ENCODE data around the gene TMTC2. TPM values are rescaled to one million over a fixed set of nuclear protein-coding genes. Genes with fewer than 3 reads are reported as not detected.

Gene TMTC2
- total RNA-seq, 2 experiments from 2014 or later, result 5.1 to 6.0 TPM

DNA sequence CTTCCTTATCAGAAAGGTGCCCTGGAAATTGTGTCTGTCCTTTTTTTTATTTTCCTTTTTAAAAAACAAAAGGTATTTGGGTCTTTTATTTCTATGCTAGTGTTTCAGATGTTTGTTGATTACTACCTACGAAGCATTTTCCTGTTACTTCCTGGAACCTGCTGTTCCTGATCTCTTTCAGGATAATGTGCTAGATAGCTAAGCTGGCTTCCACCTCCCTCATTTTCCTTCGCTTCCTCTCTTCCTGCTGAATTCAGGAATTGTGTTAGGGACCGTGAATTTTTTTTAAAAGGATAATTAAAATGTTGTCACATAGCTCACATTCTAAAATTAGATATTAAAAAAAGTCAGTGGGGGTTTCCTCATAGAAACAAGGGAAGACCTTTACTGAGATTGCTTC lies 27.7 kb downstream of the TMTC2 start:
- H3K36me3 Mint-ChIP-seq (ENCODE audit: low read depth), result peaks cover 7% of the 10 kb centered on the region
- peaks cover 2% of the 10 kb centered on the region for H3K9me3 Mint-ChIP-seq
- H3K27me3 Mint-ChIP-seq, result no peaks in the 10 kb centered on the region
- ChIA-PET POLR2A (no interaction called here), CTCF (no interaction called here)
- H3K4me3 Mint-ChIP-seq, result no peak overlapping the region
- no peaks in the 10 kb centered on the region for H3K4me1 Mint-ChIP-seq
- DNase-seq, result no peak
- no peak overlapping the region for H3K27ac Mint-ChIP-seq

DNA sequence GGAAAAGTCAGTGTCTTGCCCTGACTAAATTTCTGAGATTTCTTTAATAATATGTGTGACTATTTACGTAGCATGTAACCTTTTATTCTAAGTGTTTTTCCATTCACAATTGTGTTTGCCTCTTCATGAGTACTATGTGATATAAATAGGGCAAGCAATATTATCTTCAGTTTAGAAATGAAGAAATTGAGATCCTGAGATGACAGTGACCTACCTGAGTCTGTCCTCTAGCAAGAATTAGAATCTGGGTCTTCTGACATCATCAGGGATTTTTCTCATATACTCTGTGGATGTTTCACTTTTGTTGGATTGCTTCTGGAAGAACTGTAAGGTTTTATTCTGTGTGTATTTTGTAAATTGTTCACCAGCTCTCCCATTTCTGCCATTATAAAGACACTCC lies 35.0 kb downstream of the TMTC2 start:
- no peaks in the 10 kb centered on the region for H3K27me3 Mint-ChIP-seq
- H3K4me1 Mint-ChIP-seq, result peaks cover 6% of the 10 kb centered on the region
- no peak overlapping the region for H3K27ac Mint-ChIP-seq
- H3K36me3 Mint-ChIP-seq (ENCODE audit: low read depth), result peaks cover 4% of the 10 kb centered on the region
- H3K4me3 Mint-ChIP-seq, result no peak overlapping the region
- DNase-seq, result no peak
- POLR2A ChIA-PET, result no interaction called here
- no peaks in the 10 kb centered on the region for H3K9me3 Mint-ChIP-seq
- CTCF ChIA-PET, result interaction anchor here (2.0 kb wide), 1 partner anchor 36 kb away, joined by 5 read pairs; the partner anchor contains the start of gene TMTC2

DNA sequence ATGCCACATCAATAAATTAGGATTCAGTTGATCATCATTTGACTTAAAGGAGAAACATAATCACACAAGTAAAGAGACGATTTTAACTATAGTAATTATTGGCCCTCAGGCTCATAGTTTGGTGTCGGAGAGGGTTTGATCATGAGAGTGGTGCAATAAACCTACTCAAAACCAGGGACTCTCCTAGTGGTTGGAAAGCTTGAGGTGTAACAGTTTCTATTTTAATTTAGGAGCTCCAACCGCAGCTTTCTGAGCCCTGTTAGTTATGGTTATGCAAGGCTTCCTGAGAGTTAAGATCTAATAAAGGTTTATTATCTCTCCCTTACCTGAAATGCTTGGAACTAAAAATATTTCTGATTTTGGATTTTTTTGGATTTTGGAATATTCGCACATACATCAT lies 36.4 kb downstream of the TMTC2 start:
- POLR2A ChIA-PET, result no interaction called here
- CTCF ChIA-PET, result no interaction called here

DNA sequence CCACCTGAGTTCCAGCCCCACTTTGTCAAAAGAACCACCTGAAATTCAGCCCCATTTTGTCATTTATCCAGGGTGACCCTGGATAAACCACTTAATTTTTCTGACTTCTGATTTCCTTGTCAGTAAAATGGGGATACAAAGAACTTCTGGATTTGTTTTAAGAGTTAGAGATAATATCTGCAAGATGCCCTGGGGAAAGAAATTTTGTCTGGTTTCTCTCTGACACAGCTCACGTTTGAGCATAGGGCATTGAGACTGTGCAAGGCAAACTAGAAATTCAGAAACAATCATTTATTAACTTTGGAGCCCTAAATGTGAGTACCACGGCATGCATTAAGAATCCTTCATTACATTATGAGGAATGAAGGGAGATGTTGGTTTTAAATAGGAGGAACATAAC lies 37.2 kb downstream of the TMTC2 start:
- Mint-ChIP-seq H3K27ac (no peak overlapping the region), H3K4me3 (no peak overlapping the region)
- POLR2A ChIA-PET, result no interaction called here

More for the DNA sequence above, 36.4 kb downstream of the TMTC2 start:
- Mint-ChIP-seq H3K4me1 (peaks cover 6% of the 10 kb centered on the region), H3K27me3 (no peaks in the 10 kb centered on the region), H3K9me3 (no peaks in the 10 kb centered on the region), H3K4me3 (no peak overlapping the region), H3K27ac (no peak overlapping the region), H3K36me3 (ENCODE audit: low read depth) (peaks cover 4% of the 10 kb centered on the region)
- DNase-seq, result no peak

DNA sequence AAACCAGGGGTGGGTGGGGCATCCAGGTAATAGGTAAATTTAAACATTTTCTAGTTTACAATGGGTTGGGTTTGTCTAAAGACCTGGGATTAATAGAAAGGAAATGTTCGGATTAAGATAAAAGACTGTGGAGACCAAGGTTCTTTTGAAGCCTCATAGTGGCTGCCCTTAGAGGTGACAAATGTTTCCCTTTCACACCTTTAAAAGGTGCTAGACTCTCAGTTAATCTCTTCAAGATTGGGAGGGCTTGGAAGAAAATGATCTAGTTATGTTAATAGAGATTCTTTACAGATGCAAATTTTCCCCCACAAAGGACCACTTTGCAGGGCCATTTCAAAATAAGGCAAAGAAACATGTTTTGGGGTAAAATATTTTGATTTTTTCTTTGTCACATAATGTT lies 39.0 kb downstream of the TMTC2 start:
- Mint-ChIP-seq H3K4me3 (no peak overlapping the region), H3K36me3 (ENCODE audit: low read depth) (peaks cover 4% of the 10 kb centered on the region), H3K27ac (no peak overlapping the region), H3K27me3 (no peaks in the 10 kb centered on the region), H3K4me1 (peaks cover 6% of the 10 kb centered on the region), H3K9me3 (peaks cover 2% of the 10 kb centered on the region)
- DNase-seq, result no peak
- ChIA-PET CTCF (no interaction called here), POLR2A (no interaction called here)

More for the DNA sequence above, 37.2 kb downstream of the TMTC2 start:
- H3K9me3 Mint-ChIP-seq, result no peaks in the 10 kb centered on the region
- peaks cover 6% of the 10 kb centered on the region for H3K4me1 Mint-ChIP-seq
- H3K27me3 Mint-ChIP-seq, result no peaks in the 10 kb centered on the region
- CTCF ChIA-PET, result no interaction called here
- H3K36me3 Mint-ChIP-seq (ENCODE audit: low read depth), result peaks cover 4% of the 10 kb centered on the region
- no peak for DNase-seq

DNA sequence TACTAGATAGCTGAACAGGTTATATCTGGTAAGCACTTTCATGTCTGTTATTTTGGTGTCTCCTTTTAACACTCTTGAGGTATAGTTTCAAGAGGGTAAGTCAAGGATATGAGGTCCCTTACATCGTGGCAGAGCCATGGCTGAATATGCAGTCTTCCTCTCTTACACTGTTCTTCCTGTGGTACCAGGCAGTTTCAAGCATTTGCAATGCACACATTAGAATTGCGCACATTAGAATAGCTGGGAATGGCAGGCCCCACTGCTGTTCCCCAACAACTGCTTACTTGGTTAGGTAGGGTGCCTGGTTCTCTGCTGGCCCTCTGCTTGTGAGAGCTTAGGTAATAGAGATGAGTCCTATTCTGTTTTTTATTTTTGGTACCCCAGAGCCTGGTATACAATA lies 41.2 kb downstream of the TMTC2 start:
- Mint-ChIP-seq H3K27ac (no peak overlapping the region), H3K27me3 (no peaks in the 10 kb centered on the region), H3K4me3 (no peak overlapping the region), H3K4me1 (peaks cover 3% of the 10 kb centered on the region), H3K9me3 (peaks cover 2% of the 10 kb centered on the region), H3K36me3 (ENCODE audit: low read depth) (peaks cover under 1% of the 10 kb centered on the region)
- ChIA-PET CTCF (interaction anchor here (0.7 to 0.8 kb wide), 2 partner anchors 17 to 152 kb away, joined by 3 read pairs; no protein-coding TSS in a partner anchor), POLR2A (no interaction called here)
- DNase-seq, result no peak

DNA sequence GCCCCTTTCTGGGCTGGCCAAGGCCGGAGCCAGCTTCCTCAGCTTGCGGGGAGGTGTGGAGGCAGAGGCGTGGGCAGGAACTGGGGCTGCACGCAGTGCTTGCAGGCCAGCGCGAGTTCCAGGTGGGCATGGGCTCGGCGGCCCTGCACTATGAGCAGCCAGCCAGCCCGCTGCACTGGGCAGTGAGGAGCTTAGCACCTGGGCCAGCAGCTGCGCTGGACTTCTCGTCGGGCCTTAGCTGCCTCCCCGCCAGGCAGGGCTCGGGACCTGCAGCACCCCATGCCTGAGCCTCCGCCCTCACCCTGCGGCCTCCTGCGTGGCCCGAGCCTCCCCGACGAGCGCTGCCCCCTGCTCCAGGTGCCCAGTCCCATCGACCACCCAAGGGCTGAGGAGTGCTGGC lies 42.0 kb downstream of the TMTC2 start:
- DNase-seq, result no peak
- Mint-ChIP-seq H3K36me3 (ENCODE audit: low read depth) (no peaks in the 10 kb centered on the region), H3K27ac (no peak overlapping the region)

DNA sequence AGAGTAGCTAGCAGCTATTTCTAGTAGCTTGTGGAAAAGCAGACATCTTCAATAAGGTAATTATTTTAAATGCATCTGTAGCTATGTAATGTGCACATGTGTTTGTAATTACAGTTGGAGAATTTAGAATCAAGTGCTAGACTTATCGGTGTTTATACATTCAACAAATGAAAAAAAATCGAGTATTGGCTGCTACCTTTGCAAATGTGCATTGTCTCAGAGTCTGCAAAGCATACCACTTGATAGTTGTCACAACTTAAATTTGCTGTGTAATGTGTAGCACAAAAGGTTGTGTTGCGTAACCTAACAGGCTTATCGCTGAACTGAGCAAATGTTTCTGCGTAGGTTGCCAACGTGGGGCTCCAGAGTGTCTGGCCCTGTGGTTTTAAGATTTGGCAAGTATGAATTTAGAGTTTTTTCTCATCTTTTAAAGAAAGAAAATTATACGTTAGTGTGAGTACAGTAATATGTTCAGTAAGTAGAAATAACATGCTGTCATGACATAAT lies 44.3 kb downstream of the TMTC2 start:
- Mint-ChIP-seq H3K4me1 (no peaks in the 10 kb centered on the region), H3K4me3 (no peak overlapping the region), H3K27ac (no peak overlapping the region), H3K27me3 (no peaks in the 10 kb centered on the region), H3K36me3 (ENCODE audit: low read depth) (no peaks in the 10 kb centered on the region), H3K9me3 (peaks cover 2% of the 10 kb centered on the region)
- ChIA-PET CTCF (no interaction called here), POLR2A (no interaction called here)
- DNase-seq, result no peak

More for the DNA sequence above, 42.0 kb downstream of the TMTC2 start:
- ChIA-PET CTCF (no interaction called here), POLR2A (no interaction called here)
- Mint-ChIP-seq H3K27me3 (no peaks in the 10 kb centered on the region), H3K4me1 (no peaks in the 10 kb centered on the region), H3K4me3 (no peak overlapping the region), H3K9me3 (peaks cover 2% of the 10 kb centered on the region)

DNA sequence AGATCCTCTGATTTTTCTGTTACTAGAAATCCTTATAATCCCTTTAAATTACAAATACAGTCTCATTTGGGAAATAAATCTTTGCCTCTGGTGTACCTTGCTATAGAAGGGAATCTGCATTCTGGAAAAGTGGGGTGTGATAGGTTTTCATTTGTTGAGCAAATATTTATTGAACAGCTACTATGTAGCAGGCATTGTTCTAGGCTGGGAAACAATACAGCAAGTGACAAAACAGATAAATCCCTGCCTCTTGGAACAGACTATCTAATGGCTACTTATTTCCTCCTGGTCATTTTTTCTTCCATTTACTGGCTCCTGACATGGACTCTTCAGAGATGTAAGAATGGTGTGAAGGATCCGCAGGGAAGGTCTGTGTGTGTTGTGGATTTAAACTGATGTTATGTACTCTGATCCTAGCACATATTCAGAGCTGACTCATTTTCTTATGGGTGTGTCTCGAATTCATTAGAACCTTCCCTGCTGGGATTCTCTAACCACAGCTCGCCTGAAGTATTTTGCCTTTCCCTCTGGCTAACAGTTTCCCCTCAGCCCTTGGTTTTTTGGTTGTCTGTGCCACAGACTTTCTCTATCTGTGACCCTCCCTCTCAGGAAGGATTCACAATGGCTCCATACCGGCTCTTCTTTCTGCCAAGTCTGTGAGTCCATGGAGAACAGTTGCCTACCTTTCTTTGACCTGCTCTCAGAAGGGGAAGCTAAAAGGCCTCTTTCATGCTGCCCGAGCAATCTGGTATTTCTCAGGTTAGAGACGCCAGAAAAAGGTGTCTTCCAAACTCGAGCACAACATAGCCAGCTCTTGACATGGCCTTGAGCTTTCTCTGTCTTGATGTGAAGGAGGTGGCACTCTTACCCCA lies 53.7 kb downstream of the TMTC2 start:
- ChIA-PET CTCF (no interaction called here), POLR2A (no interaction called here)
- peaks cover 2% of the 10 kb centered on the region for H3K4me1 Mint-ChIP-seq
- no peaks in the 10 kb centered on the region for H3K9me3 Mint-ChIP-seq
- H3K27me3 Mint-ChIP-seq, result no peaks in the 10 kb centered on the region
- DNase-seq, result no peak
- H3K27ac Mint-ChIP-seq, result no peak overlapping the region
- no peaks in the 10 kb centered on the region for H3K36me3 Mint-ChIP-seq (ENCODE audit: low read depth)
- no peak overlapping the region for H3K4me3 Mint-ChIP-seq

DNA sequence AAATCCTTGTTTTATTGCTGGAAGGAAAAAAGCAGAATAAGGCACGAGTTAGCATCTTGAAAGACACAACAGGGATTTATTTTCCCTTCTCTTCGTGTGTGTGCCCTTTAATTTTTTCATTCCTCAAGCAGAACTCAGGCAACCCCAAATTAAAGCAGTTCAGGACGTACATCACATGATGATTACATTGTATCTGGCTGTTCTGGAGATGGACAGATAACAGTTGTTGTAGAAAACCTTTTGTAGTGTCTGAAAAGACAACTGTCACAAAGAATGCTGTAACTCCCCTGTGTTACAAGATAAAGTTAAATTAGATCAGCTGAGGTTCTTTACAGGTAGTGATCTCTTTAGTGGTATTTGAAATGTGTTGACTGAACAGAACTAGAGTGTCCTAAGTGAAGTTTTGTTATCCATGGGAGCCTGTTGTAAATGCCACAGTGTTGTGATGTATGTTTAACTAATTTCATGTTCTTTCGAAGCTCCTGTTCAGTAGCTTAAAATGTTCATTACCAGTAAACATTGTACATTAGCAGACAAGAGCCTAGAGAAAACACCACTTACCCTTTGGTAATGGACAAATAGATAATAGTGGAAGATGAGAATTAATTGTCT lies 58.5 kb downstream of the TMTC2 start:
- ChIA-PET CTCF (interaction anchor here (1.4 kb wide), 1 partner anchor 60 kb away, joined by 4 read pairs; no protein-coding TSS in a partner anchor), POLR2A (no interaction called here)
- Mint-ChIP-seq H3K4me1 (peaks cover 2% of the 10 kb centered on the region), H3K9me3 (no peaks in the 10 kb centered on the region), H3K27ac (no peak overlapping the region), H3K36me3 (ENCODE audit: low read depth) (no peaks in the 10 kb centered on the region), H3K4me3 (no peak overlapping the region), H3K27me3 (no peaks in the 10 kb centered on the region)
- DNase-seq, result no peak

DNA sequence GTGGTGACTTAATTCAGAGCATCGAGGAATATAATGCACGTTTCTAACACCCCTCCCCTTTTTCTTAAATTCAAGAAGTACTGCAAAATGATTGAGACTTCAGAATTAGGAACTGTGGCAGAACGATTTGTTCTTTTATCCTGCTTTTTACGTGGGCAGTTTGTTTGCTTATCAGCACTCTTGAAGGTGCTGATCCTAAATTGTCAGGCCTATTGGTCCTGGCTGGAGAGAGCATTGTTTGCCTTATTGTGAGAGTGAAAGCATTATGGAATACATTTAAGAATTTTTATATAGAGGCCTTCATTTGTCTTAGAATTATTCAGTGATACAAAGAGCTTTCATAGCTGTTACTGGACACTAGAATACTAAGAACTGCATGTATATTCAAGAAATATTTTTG lies 59.1 kb downstream of the TMTC2 start:
- ChIA-PET CTCF (no interaction called here), POLR2A (no interaction called here)
- Mint-ChIP-seq H3K4me1 (no peaks in the 10 kb centered on the region), H3K27ac (no peak overlapping the region), H3K4me3 (no peak overlapping the region), H3K27me3 (no peaks in the 10 kb centered on the region), H3K36me3 (ENCODE audit: low read depth) (no peaks in the 10 kb centered on the region), H3K9me3 (no peaks in the 10 kb centered on the region)
- DNase-seq, result no peak

DNA sequence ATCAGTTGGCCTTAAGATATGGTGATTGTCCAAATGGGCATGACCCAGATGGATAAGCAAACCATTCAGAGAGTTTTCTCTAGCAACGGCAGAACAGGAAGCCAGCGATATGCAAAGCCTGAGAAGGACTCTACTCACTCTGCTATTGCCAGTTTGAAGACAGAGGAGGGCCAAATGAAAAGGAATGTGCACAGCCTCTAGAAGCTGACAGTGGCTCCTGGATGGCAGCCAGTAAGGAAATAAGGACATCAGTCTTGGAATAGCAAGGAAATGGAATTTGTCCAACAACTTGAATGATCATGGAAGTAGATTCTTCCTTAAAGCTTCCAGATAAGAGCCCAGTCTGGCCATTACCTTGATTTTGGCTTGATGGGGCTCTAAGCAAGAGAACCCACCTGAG lies 60.0 kb downstream of the TMTC2 start:
- Mint-ChIP-seq H3K4me1 (no peaks in the 10 kb centered on the region), H3K4me3 (no peak overlapping the region), H3K27ac (no peak overlapping the region), H3K27me3 (no peaks in the 10 kb centered on the region), H3K9me3 (no peaks in the 10 kb centered on the region), H3K36me3 (ENCODE audit: low read depth) (no peaks in the 10 kb centered on the region)
- DNase-seq, result no peak
- ChIA-PET CTCF (no interaction called here), POLR2A (no interaction called here)

DNA sequence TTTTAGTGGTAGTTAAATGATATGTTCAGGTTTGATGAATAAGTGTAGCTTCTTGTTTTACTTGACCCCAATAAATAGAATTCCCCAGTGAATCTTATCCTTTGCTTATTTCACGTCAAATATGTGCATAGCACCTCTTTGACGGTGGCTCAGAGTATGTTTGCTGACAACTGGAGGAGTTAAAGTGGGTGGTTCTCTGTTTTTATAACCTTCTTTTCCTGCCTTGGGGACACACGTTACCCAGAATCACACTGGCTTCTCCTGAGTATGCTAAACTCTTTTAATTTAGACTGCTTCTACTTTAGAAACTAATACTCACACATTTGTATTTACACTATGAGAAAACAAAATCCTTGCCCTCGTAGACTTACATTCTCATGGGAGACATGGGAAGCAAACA lies 62.3 kb downstream of the TMTC2 start:
- DNase-seq, result no peak
- H3K4me3 Mint-ChIP-seq, result no peak overlapping the region
- no peaks in the 10 kb centered on the region for H3K27me3 Mint-ChIP-seq
- H3K4me1 Mint-ChIP-seq, result no peaks in the 10 kb centered on the region
- ChIA-PET CTCF (interaction anchor here (1.0 kb wide), 1 partner anchor 63 kb away, joined by 3 read pairs; no protein-coding TSS in a partner anchor), POLR2A (no interaction called here)
- H3K27ac Mint-ChIP-seq, result no peak overlapping the region
- H3K36me3 Mint-ChIP-seq (ENCODE audit: low read depth), result no peaks in the 10 kb centered on the region
- H3K9me3 Mint-ChIP-seq, result no peaks in the 10 kb centered on the region

DNA sequence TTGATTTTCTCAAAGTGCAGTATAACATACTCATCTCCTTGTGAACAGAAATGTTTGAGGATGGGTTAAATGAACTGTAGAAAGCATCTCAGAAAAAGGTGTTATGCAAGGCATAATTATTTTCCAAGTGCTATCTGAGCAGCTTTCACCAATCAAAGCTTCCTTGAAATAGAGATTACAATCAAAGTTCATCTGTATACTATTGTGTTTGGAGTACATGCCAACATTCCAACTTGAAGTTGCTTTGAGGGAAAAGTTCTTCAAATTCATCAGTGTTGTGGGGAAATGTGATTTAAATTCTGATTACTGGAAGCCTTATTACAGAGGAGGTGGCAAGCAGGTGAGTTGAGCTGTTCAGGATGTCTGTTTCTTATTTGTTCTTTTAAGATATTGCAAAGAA lies 68.2 kb downstream of the TMTC2 start:
- no peaks in the 10 kb centered on the region for H3K36me3 Mint-ChIP-seq (ENCODE audit: low read depth)
- H3K9me3 Mint-ChIP-seq, result no peaks in the 10 kb centered on the region
- ChIA-PET CTCF (no interaction called here), POLR2A (no interaction called here)
- H3K27me3 Mint-ChIP-seq, result no peaks in the 10 kb centered on the region
- no peak for DNase-seq
- no peak overlapping the region for H3K4me3 Mint-ChIP-seq
- H3K27ac Mint-ChIP-seq, result no peak overlapping the region
- no peaks in the 10 kb centered on the region for H3K4me1 Mint-ChIP-seq

All from activated CD4-positive, alpha-beta memory T cell treated with anti-CD3 and anti-CD28 coated beads, Interleukin-2, amount 10 ng/mL, durations not matched to agents 7 days and 5 days (primary cell).